Kidney epithelial cell (primary cell): Measurements from ENCODE around the gene C4orf50. TPM values are rescaled to one million over a fixed set of nuclear protein-coding genes. Genes with fewer than 3 reads are reported as not detected.

Source experiments
- DNase-seq: peaks from one replicate; pipeline ENCODE4 v3.0.0-alpha.2; 2010; ENCODE audit warnings: low read depth
- H3K27me3 ChIP-seq: 2 replicates; pipeline ENCODE4 v1.6.0; 2011; ENCODE audit warnings: low read length; ENCODE audit not compliant: control insufficient read depth, insufficient read depth
- H3K36me3 ChIP-seq: 2 replicates; pipeline ENCODE4 v1.5.1; 2011; ENCODE audit warnings: low read length; ENCODE audit not compliant: control insufficient read depth, insufficient read depth
- H3K4me3 ChIP-seq: 2 replicates; pipeline ENCODE4 v1.5.1; 2011; ENCODE audit warnings: low read depth, mild to moderate bottlenecking, control low read depth, low read length
- total RNA-seq: library from RNA; depleted of rRNA; stranded (reverse); fragments of >200 nt; gene quantifications from 2 replicates; pipeline ENCODE4 v1.2.3, GENCODE V29; 2015
- TF ChIP-seq, protein P1 (sequence below): IDR thresholded peaks from 2 replicates; pipeline ENCODE4 v1.5.1; 2011; ENCODE audit warnings: mild to moderate bottlenecking, moderate library complexity, low read length, control low read depth, inconsistent platforms; ENCODE audit not compliant: insufficient read depth, poor library complexity, severe bottlenecking

Gene C4orf50
- total RNA-seq, 1 donor from 2014 or later = not detected

DNA sequence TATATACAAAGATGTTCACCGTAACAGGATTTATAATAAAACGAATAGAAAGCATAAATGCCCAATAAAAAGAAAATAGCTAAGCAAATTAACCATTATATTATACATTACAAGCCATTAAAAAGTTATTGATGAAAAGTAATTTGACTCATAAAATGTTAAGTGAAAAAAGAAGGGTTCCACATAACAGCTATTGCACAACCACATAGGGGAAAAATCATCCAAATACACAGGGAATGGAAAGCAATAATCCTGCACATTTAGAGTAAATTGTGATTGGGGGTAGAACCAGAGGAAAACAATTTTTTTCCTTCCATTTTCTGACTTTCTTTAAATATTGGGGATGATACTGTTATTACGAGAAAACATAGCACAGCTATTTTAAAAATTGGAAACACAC, 163.3 kb downstream of the C4orf50 start:
- TF ChIP-seq, protein P1, sequence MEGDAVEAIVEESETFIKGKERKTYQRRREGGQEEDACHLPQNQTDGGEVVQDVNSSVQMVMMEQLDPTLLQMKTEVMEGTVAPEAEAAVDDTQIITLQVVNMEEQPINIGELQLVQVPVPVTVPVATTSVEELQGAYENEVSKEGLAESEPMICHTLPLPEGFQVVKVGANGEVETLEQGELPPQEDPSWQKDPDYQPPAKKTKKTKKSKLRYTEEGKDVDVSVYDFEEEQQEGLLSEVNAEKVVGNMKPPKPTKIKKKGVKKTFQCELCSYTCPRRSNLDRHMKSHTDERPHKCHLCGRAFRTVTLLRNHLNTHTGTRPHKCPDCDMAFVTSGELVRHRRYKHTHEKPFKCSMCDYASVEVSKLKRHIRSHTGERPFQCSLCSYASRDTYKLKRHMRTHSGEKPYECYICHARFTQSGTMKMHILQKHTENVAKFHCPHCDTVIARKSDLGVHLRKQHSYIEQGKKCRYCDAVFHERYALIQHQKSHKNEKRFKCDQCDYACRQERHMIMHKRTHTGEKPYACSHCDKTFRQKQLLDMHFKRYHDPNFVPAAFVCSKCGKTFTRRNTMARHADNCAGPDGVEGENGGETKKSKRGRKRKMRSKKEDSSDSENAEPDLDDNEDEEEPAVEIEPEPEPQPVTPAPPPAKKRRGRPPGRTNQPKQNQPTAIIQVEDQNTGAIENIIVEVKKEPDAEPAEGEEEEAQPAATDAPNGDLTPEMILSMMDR = no peak
- DNase-seq = no peak
- H3K27me3 ChIP-seq = no peaks in the 10 kb centered on the region
- no peak overlapping the region for H3K4me3 ChIP-seq
- no peaks in the 10 kb centered on the region for H3K36me3 ChIP-seq

DNA sequence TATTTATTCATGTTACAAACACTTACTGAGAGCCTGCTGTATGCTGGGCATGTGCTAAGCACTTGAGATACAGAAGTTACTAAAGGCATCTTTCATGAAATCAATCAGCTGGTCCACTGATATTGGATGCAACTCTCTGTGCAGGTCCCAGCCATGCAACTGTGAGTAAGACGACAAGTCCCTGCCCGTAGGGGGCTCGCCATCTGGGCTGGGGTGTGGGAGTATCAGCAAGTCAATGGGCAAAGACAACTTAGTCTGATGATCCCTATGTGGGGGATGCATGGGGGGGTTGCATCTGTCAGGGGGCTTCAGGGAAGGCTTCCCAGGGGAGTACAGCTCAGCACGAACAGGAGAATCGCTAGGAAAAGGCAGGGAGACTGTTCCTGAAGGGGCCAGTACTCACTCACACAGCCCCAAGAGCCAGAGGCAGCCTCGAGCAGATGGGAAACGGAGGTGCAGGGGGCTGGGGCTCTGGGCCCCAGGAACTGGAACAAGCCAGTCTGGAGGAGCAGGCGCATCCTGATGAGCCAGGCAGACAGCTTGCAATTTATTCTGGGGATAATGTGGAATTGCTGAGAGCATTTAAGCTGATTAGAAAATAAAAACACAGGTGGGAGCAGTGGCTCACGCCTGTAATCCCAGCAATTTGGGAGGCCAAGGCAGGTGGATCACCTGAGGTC, 165.6 kb downstream of the C4orf50 start:
- DNase-seq = no peak
- H3K36me3 ChIP-seq = no peaks in the 10 kb centered on the region
- H3K4me3 ChIP-seq = no peak overlapping the region
- TF ChIP-seq, protein P1 = no peak
- H3K27me3 ChIP-seq = no peaks in the 10 kb centered on the region

DNA sequence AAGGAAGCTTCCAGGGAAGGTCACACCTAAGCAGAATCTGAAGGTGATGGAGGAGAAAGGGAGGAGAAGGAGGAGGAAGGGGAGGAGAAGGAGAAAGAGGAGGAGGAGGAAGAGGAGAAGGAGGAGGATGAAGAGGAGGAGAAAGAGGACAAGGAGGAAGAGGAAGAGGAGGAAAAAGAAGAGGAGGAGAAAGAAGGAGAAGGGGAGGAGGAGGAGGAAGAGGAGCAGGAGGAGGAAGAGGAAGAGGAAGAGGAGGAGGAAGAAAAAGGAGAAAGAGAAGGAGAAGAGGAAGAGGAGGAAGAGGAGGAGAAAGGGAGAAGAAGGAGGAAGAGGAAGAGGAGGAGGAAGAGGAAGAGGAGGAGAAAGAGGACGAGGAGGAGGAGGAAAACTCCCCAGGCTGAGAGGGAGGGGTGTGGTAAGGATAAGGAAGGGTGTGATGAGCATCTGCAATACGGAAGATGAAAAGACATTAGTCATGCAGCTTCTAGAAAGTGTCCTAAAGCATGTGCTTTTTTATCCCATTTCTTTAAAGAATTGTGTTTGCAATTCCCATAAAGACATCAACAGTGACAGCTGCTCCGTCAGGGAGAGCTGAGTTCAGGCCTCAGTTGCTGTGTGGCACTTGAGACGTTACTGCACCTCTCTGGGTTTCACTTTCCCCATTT, 166.5 kb downstream of the C4orf50 start:
- Histone ChIP-seq H3K4me3 (no peak overlapping the region), H3K27me3 (no peaks in the 10 kb centered on the region), H3K36me3 (no peaks in the 10 kb centered on the region)
- DNase-seq = no peak
- TF ChIP-seq, protein P1 = no peak

Other genes with a start within 250 kb of the C4orf50 start
- gene CRMP1, start 125.3 kb downstream of the C4orf50 start, total RNA-seq = 15.4 and 16.5 TPM in 2 replicates
- not detected in 2 replicates for gene JAKMIP1, start 182.1 kb upstream of the C4orf50 start, total RNA-seq